Fibroblast of lung (primary cell): ENCODE data around the gene APLF.

Experiments
- EZH2 ChIP-seq: IDR thresholded peaks from 2 replicates; pipeline ENCODE4 v1.5.1; 2012; ENCODE audit warnings: low read length, control low read depth, mild to moderate bottlenecking; ENCODE audit errors: missing control alignments
- TF ChIP-seq, protein P1 (sequence below), 2 donors: IDR thresholded peaks in 1 of 2; conservative IDR thresholded peaks in 1 of 2; 1 replicate in 1 of 2; 2 replicates in 1 of 2; pipeline ENCODE4 v1.5.1; 2011 to 2012; ENCODE audit warnings: low read length in 2 of 2, control low read depth in 1 of 2, inconsistent platforms in 1 of 2, low read depth in 1 of 2, mild to moderate bottlenecking in 1 of 2

DNA sequence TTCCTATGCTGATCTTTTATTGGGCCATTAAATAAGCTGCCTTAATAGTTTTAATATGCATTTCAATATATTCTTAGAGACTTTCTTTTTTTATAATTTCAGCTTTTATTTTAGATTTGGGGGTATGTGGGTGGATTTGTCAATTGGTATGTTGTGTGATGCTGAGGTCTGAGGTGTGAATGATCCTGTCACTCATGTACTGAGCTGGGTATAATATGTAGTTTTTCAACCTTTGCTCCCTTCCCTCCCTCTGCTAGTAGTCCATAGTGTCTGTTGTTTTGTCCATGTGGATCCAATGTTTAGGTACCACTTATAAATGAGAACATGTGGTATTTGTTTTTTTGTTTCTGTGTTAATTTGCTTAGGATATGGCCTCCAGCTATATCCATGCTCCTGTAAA, 140.5 kb downstream of the APLF start:
- TF ChIP-seq, protein P1, sequence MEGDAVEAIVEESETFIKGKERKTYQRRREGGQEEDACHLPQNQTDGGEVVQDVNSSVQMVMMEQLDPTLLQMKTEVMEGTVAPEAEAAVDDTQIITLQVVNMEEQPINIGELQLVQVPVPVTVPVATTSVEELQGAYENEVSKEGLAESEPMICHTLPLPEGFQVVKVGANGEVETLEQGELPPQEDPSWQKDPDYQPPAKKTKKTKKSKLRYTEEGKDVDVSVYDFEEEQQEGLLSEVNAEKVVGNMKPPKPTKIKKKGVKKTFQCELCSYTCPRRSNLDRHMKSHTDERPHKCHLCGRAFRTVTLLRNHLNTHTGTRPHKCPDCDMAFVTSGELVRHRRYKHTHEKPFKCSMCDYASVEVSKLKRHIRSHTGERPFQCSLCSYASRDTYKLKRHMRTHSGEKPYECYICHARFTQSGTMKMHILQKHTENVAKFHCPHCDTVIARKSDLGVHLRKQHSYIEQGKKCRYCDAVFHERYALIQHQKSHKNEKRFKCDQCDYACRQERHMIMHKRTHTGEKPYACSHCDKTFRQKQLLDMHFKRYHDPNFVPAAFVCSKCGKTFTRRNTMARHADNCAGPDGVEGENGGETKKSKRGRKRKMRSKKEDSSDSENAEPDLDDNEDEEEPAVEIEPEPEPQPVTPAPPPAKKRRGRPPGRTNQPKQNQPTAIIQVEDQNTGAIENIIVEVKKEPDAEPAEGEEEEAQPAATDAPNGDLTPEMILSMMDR (conservative IDR thresholded peaks at IDR 0.05 in 1 of 2, IDR thresholded peaks at IDR 0.05 in 1 of 2; ENCODE audit: low read depth in 1 of 2, low read length in 2 of 2) = no peak
- TF ChIP-seq EZH2 = no peak
